Measurements from ENCODE around the gene KLK11.

The KLK11 gene

GRCh38 chr19:51026554-51026831, at the start of gene KLK11:
Gene KLK11 (minus strand): TSS chr19:51026616. CDS start chr19:51025631, 985 bp downstream.
- FAIRE-seq (no peak), DNase-seq (ENCODE audit: insufficient read length, low spot score) (no peak)

- FAIRE-seq (no peak), DNase-seq (ENCODE audit: insufficient read length, low spot score) (no peak)
These were observed 49.6 kb upstream of the KLK11 start for GRCh38 chr19:51075998-51076397.

- FAIRE-seq (no peak), DNase-seq (ENCODE audit: insufficient read length, low spot score) (no peak)
These were observed 44.6 kb upstream of the KLK11 start for GRCh38 chr19:51071095-51071405.

- no peak for DNase-seq (ENCODE audit: insufficient read length, low spot score)
These were observed 44.1 kb upstream of the KLK11 start for GRCh38 chr19:51070334-51071094.

GRCh38 chr19:51066393-51067186, 40.2 kb upstream of the KLK11 start:
- FAIRE-seq (no peak), DNase-seq (ENCODE audit: insufficient read length, low spot score) (no peak)

More at GRCh38 chr19:51070334-51071094, 44.1 kb upstream of the KLK11 start:
- no peak for FAIRE-seq

- DNase-seq (ENCODE audit: insufficient read length, low spot score) (no peak), FAIRE-seq (no peak)
These were observed 39.0 kb upstream of the KLK11 start for GRCh38 chr19:51065221-51065960.

- FAIRE-seq = no peak
- DNase-seq (ENCODE audit: insufficient read length, low spot score) = peak; percentile 29
These were observed 38.3 kb upstream of the KLK11 start, which contains the start of gene KLK13 for GRCh38 chr19:51064534-51065220. Gene KLK13 (minus strand): TSS chr19:51065092. CDS start chr19:51065067, 25 bp downstream.

- no peak for FAIRE-seq
- no peak for DNase-seq (ENCODE audit: insufficient read length, low spot score)
These were observed 37.2 kb upstream of the KLK11 start for GRCh38 chr19:51063664-51064063.

GRCh38 chr19:51060973-51061372, 34.6 kb upstream of the KLK11 start:
- no peak for DNase-seq (ENCODE audit: insufficient read length, low spot score)
- no peak for FAIRE-seq

GRCh38 chr19:51060336-51060735, 33.9 kb upstream of the KLK11 start:
- no peak for FAIRE-seq
- no peak for DNase-seq (ENCODE audit: insufficient read length, low spot score)

GRCh38 chr19:51059715-51060114, 33.3 kb upstream of the KLK11 start:
- no peak for FAIRE-seq
- no peak for DNase-seq (ENCODE audit: insufficient read length, low spot score)

GRCh38 chr19:51055866-51056265, 29.4 kb upstream of the KLK11 start:
- FAIRE-seq = no peak
- DNase-seq (ENCODE audit: insufficient read length, low spot score) = no peak

- FAIRE-seq (no peak), DNase-seq (ENCODE audit: insufficient read length, low spot score) (no peak)
These were observed 20.6 kb upstream of the KLK11 start for GRCh38 chr19:51047031-51047335.

- no peak for DNase-seq (ENCODE audit: insufficient read length, low spot score)
- no peak for FAIRE-seq
These were observed 17.9 kb upstream of the KLK11 start for GRCh38 chr19:51044327-51044726.

GRCh38 chr19:51043497-51043896, 17.1 kb upstream of the KLK11 start:
- DNase-seq (ENCODE audit: insufficient read length, low spot score) (no peak), FAIRE-seq (no peak)

GRCh38 chr19:51040151-51040550, 13.7 kb upstream of the KLK11 start:
- FAIRE-seq = no peak
- no peak for DNase-seq (ENCODE audit: insufficient read length, low spot score)

GRCh38 chr19:51036519-51036918, 10.1 kb upstream of the KLK11 start:
- DNase-seq (ENCODE audit: insufficient read length, low spot score) (no peak), FAIRE-seq (no peak)

GRCh38 chr19:51034704-51035103, 8.3 kb upstream of the KLK11 start, which contains the start of gene KLK12:
Gene KLK12 (minus strand): TSS chr19:51035002. CDS start chr19:51034621, 381 bp downstream.
- no peak for DNase-seq (ENCODE audit: insufficient read length, low spot score)
- FAIRE-seq = no peak

- DNase-seq (ENCODE audit: insufficient read length, low spot score) (no peak), FAIRE-seq (no peak)
These were observed 5.4 kb upstream of the KLK11 start for GRCh38 chr19:51031880-51032225.

GRCh38 chr19:51031220-51031879, 4.9 kb upstream of the KLK11 start:
- no peak for DNase-seq (ENCODE audit: insufficient read length, low spot score)
- FAIRE-seq = no peak

GRCh38 chr19:51030631-51031030, 4.2 kb upstream of the KLK11 start:
- FAIRE-seq (no peak), DNase-seq (ENCODE audit: insufficient read length, low spot score) (no peak)
